ENCODE measurements around the gene SERPINB13.

GRCh38 chr18:63591725-63592124 is 4.6 kb downstream of the SERPINB13 start:
- TF ChIP-seq CTCF (IDR thresholded peaks at IDR 0.05) (no peak), EP300 (IDR thresholded peaks at IDR 0.05) (no peak), POLR2AphosphoS5 (IDR thresholded peaks at IDR 0.05) (no peak), POLR2A (IDR thresholded peaks at IDR 0.05) (no peak)

Data from sigmoid colon (tissue), 4 donors.